GM18502 (cell line): ENCODE results near the gene TMED1.

Experiments used
- ATAC-seq: cut with Tn5 transposase; IDR thresholded peaks from one replicate; pipeline ENCODE4 v1.9.1; 2021; ENCODE audit warnings: mild to moderate bottlenecking; ENCODE audit not compliant: unreplicated experiment, poor library complexity

The TMED1 gene

DNA sequence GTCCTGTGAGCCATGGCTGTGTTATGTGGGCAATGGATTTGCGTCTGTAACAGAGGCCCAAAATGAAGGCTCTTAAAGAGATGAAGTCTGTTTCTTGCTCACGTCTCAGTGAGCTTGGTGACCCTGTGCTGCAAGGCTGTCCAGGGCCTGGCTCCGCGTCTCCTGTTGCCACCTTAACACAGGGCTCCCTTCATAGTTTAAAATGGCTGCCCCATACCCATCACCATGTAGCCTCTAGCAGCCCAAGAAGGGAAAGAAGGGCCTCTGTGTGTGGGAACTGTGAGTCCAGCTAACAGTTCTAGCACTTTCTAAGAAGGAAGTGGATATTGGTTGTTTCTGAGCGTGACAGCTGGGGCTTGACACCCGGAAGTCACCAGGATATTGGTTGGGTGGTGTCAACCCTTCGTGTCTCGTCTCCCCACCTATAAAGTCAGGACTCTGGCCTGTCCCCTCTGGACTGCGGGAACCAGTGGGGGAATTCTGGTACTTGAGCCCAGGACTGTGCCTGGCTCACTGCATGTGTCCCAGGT is 20.9 kb downstream of the TMED1 start:
- ATAC-seq = no peak

DNA sequence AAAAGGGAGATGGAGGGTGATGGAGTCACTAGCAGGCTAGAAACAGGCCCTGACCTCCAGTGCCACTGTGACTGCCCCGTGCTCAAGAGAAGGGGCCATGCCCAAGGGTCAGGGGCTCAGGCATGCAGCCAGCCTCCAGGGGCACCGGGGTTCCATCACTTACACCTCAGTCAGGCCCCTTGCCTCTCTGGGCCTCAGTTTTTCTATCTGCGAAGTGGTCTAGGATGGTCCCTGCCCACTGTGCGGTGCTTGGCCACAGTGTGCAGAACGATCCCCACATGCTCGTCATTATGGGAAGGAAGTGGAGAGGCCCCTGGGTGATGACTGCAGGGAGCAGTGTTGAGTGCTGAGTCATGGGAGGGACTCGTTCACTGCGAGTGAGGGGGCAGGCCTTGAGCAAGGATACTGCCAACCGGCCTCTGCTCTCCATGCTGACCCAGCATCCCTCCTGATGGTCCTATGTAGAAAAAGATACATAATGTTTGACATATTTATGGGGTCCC is 23.1 kb downstream of the TMED1 start:
- ATAC-seq = no peak

DNA sequence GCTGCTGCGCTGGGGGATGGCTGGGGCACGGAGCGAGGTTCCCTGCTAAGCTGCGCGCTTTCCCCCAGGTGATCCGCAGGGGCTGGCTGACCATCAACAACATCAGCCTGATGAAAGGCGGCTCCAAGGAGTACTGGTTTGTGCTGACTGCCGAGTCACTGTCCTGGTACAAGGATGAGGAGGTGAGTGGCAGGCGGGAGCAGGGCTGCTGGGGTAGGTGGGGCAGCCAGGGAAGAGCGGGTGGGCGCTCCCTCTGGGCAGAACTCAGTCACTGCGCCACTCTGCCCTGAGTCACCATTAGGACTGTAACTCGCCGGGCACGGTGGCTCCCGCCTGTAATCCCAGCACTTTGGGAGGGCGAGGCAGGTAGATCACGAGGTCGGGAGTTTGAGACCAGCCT is 23.8 kb downstream of the TMED1 start:
- ATAC-seq = no peak

DNA sequence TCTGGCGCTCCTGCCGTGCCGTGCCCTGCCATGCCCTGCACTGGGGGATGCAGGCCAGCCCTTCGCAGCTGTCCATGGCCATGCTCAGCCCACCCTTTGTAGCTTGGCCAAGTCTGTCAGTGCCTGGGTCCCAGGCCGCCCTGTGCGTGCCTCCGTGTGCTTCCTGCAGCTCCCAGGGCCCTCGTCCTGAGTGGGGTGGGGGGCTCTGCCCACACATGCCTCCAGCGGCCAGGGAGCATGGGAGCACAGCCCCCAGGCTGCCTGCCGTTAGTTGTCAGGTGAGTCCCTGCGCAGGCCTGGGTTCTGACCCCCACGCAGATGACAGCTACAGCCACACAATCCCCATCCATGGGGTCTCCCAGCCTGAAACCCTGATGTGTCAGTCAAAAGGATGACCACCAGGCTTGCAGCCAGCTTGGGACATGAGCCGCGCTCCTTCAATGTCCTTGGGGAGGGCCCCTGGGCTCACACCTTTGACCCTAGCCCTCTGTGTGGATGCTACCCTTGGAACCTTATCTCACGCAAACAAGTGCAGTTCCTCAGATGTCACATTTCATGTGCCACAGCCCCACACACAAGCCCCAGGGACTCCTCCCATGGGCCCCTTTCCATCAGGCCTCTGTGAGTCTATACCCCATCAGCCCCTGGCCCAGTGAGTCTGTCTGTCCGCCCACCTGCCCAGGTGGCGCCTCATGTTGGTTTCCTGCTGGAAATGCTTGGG is 24.5 kb downstream of the TMED1 start:
- no peak for ATAC-seq

DNA sequence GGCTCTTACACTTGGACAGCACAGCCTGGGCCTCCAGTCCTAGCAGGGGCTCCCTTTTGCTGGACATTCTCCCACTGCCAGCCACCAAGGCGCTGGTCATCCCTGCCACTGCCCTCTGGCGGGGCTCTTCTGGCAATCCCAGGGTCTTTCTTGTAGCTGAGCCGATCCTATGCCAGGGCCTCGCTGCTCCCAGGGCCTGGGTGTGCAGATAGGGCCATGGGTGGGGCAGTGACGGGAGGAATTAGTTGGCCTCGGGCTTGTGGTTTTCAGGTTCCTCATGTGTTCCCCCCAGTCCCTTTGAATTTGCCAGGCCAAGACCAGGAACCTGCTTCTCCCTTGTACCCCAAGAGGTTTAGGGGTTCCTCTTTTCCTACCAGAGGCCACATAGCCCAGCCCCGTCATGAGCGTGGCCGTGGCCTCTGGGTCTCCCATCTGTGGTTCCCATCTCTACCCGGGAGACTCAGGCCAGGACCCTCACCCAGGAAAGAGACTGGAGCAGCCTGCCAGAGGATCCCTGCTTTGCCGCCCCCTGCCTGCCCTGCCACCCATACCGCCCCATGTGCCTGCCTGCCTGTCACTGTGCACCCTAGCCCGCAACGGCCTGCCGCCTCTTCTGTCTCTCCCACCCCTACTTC is 26.2 kb downstream of the TMED1 start:
- no peak for ATAC-seq

DNA sequence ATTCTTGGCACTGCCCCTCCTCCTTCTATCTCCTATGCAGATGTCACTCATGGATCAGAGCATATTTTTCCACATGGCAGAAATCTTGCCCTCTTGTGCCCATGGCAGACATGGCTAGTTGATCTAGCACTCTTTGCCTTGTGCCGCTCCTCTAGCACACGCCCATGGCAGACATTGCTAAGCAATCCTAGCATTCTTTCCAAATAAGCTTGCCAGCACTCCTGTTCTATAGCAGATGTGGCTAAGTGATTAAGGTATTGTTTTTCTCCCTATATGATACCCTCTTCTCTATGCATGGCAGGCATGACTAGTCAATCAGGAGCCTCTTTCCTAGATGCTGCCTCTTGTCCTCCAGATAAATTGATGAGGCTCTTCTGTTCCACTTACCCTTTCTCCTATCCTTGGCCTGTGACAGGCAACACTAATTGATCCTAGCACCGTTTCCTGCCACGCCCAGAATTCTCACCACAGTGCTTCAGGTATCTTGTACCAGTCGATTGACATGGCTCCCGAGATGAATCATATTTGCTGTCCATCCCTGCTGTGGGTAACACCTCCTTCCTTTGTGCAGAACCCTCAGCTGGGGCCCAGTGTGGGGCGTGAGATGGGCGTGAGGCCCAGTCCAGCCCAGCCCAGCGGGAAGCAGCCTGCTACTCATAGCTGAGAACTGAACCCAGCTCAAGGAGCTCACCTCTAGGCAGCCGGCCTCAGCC is 26.9 kb downstream of the TMED1 start:
- no peak for ATAC-seq

DNA sequence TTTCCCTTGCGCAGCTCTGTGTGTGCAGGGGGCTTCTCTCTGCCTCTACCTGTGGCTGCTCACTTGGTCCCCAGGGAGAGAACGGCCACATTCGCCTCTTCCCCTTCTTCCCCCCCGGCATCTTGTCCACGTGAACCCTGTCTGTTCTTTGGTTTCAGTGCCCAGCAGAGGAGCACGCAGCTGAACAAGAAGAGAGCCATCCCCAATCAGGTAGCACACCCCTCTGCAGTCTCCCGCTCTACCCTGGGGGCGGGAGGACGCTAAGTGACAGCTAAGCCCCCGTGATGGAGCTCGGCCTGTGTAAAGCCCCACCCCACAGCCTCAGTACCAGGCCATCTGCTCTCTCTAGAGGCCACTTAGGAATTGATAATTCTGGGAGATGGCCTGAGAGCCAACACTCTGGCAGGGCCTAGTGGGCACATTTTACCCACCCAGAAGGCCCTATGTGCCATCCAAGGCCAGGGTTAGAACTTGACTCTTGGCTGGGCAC is 30.2 kb downstream of the TMED1 start:
- ATAC-seq = no peak

DNA sequence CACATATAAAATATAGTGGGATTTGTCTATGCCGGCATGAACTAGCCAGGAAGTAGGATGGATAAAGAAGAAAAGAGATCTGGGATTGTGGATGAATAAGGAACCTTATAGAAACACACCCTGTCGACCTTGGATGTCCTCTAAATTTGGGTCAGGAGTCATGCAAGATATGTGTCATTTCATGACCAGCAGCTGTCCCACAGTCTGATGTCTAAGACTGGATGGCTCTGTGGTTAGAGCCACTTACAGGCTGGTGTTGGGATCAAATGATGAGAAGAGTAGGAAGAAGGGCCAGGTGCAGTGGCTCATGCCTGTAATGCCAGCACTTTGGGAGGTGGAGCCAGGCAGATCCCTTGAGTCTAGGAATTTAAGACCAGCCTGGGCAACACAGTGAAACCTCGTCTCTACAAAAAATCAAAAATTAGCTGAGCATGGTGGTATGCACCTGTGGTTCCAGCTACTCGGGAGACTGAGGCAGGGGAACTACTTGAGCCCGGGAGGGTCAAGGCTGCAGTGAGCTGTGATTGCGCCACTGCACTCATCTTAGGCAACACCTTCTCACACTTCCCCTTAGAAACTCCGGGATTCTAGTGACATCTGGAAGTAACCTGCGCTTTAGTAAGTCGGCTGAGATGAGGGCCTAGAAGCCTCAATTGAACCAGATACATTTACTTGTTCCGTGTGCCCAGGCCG is 30.8 kb downstream of the TMED1 start:
- ATAC-seq = no peak

DNA sequence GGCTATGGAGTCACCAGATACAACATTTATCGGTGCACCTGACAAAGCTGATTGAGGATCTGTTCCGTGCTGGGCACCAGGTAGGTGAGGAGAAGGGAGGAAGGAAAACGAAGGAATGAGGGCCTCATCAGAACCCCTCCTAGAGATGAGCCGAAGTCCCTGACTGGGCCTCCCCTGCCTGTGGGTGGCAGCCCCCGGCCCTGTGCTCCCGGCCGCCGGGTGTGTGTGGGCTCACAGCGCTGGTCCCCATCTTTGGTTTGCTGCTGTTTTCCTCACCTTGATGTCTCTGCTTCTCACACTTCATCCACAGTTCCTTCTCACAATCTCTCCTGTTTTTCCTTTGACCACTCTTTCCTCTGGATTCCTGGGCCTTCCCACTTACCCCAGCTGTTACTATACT is 32.8 kb downstream of the TMED1 start:
- no peak for ATAC-seq

DNA sequence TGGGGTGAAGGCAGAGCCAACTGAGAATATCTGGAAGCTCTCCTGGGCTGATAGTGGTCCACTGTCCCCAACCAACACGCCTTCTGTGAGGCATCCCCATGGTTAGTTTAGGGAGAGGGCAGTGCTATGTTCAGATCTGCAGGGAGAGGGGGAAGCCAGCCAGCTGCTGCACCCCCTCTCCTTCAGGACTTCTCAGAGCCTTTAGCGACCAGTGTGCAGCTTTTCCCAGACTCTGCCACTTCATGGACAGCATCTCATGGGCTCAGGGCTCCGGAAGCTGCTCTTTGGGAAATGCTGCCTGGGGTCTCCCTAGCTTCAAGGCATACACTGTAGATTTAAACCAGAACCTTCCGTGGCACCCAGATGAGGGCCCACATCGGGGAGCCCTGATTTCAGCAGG is 33.5 kb downstream of the TMED1 start:
- no peak for ATAC-seq

DNA sequence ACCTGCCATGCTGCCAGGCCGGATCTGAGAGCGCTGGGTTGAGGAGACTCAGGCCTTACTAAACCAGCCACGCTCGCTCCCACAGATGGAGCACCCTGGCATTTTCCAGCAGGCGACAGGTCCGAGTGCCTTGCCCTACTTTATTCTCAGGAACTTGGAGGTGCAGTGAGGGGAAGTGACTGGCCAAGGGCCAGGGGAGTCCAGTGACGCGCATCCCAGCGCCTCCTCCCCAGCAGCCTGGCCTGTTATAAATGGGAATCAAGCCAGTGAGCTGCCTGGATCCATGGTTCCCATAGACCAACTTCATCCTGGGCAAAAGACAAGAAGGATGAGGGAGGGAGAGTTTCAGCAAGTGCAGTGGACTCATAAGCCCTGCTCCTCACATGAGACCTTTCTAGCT is 35.5 kb downstream of the TMED1 start:
- no peak for ATAC-seq

DNA sequence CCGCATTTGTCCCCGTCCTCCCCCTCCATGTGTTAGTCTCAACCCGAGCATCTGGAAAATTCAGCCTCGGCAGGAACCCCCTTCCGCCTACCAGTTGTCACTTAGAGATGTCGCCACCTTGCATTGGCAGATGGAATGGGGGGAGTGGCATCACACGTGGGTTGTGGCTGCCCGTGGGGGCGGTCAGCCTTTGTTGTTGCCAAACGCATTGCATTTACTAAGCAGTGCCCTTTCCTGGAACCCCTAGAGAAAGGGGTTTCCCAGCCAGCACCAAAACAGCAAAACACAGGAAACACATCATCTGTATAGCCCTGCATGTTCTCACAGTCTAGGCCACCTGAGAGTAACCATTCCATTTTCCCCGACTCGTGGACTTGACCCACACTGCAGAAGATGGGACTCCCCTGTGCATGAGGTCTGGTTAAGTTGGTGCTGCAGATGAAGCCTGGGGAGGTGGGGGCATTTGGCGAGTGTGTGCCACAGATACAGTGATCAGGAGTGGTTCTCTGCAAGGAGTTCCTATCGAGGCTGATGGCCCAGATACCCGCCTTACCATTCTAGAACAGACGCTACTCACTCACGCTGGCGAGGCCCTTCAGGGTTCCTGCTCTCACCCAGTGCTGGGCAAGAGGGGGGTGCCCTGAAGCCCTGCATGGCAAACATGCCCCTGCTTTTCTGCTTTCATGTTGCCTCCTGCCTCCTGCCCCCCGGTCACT is 38.3 kb downstream of the TMED1 start:
- no peak for ATAC-seq

DNA sequence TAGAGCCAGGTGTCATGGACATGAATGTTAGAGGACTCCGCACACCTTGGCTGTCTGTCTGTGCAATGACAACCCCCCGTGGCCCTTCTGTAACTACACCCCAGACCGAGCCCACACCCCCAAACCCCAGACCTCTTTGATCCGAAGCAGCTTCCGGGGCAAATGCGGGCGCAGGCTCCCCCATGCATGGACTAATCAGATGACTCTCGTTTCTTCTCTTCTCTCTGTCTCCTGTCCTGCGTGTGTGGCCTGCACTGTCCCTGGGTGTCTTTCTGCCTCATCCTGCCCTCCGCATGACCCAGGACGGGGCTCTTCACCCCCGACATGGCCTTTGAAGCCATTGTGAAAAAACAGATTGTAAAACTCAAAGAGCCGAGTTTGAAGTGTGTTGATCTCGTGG is 38.9 kb downstream of the TMED1 start:
- no peak for ATAC-seq

DNA sequence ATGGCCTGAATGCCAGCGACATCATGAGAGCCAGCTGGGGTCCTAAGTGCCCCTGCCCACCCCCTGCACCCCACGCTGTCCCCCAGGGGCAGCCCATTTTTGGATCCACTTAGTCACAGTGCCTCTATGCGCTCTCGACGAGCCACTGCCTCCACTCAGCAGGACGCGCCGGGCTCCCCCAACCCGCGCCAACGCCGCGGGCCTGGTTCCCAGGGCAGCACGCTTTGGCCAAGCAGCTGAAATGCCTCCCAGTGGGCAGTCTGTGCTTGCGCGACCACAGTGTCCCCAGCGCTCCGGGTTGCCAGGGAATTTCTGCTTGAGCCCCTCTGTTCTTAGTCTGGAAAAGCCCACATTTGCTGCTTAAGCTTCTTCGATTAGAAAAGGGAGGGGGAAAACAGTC is 39.4 kb downstream of the TMED1 start:
- ATAC-seq = no peak

DNA sequence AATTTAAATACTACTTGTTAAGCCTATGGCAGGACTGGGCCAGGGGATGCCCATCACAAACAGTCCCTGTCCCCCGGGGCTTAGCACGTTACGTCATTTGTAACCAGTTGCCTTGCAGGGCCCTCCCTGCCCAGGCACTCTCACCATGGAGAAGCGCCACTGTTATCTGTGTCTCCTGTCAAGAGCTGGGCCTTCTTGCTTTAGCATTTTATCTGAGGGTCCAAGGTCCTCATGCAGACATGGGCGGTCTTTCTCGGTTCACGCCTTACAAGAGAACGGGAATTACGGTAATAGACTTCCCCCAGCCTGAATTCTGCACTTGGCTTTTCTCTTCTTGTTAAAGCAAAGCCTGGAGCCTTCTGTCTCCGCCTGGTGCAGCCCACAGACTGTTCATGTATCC is 46.1 kb downstream of the TMED1 start:
- ATAC-seq = no peak

DNA sequence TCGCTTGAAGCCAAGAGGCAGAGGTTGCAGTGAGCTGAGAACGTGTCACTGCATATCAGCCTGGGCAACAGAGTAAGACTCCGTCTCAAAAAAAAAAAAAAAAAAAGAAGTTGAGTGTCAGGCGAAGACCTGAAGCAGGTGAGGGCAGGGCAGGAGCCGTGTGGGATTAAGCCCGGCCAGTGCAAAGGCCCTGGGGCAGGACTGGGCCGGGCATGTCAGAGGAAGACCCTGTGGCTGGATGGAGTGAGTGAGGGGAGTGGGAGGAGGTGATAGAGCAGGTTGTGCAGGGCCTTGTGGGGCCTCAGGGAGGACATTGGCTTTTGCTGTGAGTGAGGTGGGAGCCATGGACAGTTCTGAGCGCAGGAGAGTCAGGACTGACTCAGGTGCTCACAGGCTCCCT is 47.9 kb downstream of the TMED1 start:
- no peak for ATAC-seq

DNA sequence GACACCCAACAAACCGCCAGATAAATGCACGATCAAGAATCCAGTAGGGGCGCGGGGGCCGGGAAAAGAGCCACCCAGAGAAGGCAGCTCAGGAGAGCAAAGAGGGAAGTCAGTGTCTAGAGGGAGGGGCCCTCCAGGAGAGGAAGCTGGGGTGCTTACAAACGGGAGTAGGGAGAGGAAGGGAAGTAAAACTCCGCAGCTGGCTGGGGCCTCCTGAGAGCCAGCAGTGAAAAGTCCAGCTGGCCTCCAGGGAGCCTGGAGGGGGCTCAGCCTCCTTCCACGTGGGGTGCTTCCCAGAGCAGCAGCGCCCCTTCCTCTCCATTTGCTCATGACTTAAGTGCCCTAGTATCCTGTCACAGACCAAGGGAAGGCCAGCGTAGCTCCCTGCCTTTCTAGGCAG is 51.8 kb downstream of the TMED1 start:
- no peak for ATAC-seq

DNA sequence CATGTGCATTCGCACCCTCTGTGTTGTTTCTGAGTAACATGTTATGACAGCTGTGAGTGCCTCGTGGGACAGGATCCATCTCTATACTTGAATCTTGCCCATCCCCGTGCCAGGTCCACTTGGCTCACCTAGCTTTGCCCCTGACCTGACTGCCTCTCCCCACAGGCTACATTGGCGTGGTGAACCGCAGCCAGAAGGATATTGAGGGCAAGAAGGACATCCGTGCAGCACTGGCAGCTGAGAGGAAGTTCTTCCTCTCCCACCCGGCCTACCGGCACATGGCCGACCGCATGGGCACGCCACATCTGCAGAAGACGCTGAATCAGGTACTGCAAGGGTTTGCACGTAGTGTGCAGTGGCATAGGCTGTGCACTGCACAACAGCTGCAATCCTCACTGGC is 53.2 kb downstream of the TMED1 start:
- no peak for ATAC-seq
